Subcutaneous adipose tissue (tissue), 4 donors: Measurements from ENCODE around the gene PTGES3. TPM values are rescaled to one million over a fixed set of nuclear protein-coding genes. Genes with fewer than 3 reads are reported as not detected.

Experiments
- total RNA-seq, 4 donors: library from RNA; depleted of rRNA; stranded (reverse); fragments of >200 nt; gene quantifications; one replicate each; pipeline ENCODE4 v1.1.0, GENCODE V29; 2016
- TF ChIP-seq, protein P1 (sequence below): fragments of 450-650 bp; IDR thresholded peaks from one replicate; pipeline ENCODE4 v1.5.1; 2016; ENCODE audit warnings: low read depth, mild to moderate bottlenecking, control low read depth, antibody characterized with exemption, moderate library complexity

PTGES3 gene
- total RNA-seq, 4 donors from 2014 or later, result 87.4 to 145 (median 96.2) TPM

DNA sequence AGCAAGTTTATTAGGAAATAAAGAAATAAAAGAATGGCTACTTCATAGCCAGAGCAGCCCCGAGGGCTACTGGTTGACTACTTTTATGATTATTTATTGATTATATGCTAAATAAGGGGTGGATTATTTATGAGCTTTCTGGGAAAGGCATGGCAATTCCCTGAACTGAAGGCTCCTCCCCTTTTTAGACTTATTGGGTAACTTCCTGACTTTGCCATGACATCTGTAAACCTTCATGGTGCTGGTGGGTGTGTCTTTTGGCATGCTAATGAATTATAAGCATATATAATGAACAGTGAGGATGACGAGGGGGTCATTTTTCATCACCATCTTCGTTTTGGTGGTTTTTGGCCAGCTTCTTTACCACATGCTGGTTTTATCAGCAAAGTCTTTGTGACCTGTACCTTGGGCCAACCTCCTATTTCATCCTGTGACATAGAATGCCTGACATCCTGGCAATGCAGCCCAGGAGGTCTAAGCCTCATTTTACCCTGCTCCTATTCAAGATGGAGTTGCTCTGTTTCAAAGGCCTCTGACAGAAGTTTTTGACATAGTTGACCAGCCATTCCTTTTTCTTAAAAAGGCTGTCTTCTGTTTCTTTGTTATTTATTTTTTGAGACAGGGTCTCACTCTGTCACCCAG is 11.1 kb upstream of the PTGES3 start:
- TF ChIP-seq, protein P1, sequence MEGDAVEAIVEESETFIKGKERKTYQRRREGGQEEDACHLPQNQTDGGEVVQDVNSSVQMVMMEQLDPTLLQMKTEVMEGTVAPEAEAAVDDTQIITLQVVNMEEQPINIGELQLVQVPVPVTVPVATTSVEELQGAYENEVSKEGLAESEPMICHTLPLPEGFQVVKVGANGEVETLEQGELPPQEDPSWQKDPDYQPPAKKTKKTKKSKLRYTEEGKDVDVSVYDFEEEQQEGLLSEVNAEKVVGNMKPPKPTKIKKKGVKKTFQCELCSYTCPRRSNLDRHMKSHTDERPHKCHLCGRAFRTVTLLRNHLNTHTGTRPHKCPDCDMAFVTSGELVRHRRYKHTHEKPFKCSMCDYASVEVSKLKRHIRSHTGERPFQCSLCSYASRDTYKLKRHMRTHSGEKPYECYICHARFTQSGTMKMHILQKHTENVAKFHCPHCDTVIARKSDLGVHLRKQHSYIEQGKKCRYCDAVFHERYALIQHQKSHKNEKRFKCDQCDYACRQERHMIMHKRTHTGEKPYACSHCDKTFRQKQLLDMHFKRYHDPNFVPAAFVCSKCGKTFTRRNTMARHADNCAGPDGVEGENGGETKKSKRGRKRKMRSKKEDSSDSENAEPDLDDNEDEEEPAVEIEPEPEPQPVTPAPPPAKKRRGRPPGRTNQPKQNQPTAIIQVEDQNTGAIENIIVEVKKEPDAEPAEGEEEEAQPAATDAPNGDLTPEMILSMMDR, result no peak

DNA sequence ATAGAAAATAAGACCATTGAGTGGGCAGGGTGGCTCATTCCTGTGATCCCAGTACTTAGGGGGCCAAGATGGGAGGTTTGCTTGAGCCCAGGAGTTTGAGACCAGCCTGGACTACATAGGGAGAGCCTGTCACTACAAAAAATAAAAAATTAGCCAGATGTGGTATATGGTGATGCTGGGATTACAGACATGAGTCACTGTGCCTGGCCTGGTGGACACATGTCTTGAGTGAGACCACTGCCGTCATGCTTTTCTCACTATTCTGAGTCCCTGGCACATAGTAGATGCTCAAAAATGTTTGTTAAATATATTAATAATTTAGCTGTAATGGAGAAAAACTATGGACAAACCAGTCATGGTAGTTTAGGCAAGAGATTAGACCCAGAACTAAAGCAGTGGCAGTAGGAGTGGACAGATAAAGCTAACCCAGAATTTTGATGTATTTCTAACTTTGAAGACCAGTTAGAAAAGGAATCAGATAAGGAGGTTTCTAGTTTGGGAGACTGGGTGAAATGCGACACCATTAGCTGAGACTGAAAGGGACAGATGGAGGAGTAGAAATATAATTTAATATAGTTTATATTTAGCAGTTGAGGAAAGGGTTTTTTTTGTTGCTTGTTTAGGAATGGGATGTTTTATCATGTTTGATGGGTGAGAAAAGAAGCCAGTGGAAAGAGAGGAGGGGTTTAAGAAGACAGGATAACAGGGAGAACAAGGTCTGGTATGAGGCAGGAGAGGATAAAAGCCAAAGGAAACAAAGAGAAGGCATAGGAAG is 7.4 kb upstream of the PTGES3 start:
- TF ChIP-seq, protein P1, result no peak

DNA sequence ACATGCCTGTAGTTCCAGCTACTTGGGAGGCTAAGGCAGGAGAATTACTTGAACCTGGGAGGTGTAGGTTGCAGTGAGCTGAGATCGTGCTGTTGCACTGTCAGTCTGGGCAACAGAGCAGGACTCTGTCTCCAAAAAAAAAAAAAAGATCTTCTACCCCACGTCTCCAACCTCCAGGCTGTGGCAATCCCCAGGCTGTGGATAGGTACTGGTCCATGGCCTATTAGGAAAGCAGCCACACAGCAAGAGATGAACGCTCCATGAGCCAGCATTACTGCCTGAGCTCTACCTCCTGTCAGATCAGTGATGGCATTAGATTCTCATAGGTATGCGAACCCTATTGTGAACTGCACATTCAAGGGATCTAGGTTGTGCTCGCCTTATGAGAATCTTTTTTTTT is 6.1 kb upstream of the PTGES3 start:
- TF ChIP-seq, protein P1, result no peak

DNA sequence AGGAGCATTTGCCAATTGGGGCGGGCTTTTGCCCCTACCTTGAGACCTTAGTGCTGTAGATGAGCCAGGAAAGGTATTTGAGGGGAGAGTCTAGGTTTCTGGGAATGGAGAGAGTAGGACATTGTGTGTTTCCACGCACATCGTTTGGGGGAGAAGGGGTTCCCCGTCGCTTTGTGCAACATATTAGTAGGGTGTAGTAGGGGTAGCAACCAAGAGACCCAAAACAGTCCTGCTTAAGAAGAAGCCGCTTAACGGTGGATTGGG is 694 bp upstream of the PTGES3 start:
- TF ChIP-seq, protein P1, result no peak

DNA sequence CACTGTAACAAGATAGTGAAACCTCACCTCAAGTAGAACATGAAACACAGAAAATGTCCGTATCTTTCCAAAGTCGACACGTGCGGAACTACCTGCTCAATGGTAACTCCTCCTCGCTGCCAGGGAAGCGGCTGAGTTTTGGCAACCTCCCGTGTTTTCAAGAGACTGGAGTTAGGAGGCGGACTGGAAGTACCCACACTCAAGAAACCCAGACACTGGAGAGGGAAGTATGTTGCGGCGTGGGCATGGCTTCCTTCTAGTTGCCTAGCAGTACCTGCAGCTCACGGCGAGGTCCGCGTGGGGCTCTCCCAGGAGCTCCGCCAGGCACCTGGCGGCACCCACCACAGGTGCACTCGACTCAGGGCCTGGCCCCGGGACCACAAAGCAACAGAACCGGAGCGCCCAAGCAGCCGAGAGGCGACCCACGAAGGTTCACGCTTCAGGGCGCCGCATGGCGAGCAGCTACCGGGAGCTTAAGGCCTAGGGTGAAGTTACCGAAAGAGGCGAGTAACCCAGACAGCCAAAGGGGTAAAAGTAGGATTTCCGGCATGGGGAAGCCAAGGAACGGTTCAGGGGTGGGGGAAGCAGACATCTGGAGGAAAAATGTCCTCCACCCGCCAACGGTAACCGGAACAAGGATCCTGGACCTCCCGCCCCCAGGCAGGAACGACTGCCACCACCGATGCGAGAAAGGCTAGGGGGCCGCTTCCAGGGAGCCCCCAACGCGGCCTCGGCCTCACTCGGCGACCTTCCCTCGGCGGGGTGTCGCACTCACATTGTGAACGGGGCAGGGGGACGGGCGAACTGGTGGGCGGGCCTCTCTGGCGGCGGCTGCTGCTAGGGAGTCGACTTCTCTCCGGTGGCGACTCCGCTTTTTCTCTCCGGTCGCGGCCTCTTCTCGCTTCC is 608 bp downstream of the PTGES3 start:
- TF ChIP-seq, protein P1, result no peak

DNA sequence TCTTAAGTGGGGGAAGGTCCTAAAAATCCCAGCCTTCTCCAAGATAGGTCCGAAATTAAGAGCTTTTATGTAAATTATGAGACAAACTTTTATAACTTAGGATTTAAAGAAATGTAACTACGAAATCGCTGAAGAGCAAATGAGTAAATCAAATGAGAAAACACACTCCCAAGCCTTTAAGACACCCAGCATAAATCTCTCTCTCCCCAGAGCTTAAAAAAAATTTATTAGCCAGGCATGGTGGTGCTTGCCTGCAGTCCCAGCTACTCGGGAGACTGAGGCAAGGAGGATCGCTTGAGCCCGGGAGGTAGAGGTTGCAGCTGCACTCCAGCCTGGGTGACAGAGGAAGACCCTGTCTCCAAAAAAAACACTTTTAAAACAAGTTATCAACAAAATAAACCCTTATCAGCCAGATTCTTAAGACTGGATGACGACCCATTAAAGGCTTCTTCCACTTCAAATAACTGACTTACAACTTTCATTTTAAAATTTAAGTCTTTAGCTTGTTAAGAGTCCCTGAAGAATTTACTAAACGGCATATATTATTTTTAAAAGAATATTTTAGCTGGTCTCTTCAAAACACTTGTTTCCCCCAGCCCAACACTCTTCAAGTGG is 3.2 kb downstream of the PTGES3 start:
- TF ChIP-seq, protein P1, result no peak
